ENCODE data around the gene LAMA3. TPM values are rescaled to one million over a fixed set of nuclear protein-coding genes. Genes with fewer than 3 reads are reported as not detected.

Gene LAMA3, protein sequence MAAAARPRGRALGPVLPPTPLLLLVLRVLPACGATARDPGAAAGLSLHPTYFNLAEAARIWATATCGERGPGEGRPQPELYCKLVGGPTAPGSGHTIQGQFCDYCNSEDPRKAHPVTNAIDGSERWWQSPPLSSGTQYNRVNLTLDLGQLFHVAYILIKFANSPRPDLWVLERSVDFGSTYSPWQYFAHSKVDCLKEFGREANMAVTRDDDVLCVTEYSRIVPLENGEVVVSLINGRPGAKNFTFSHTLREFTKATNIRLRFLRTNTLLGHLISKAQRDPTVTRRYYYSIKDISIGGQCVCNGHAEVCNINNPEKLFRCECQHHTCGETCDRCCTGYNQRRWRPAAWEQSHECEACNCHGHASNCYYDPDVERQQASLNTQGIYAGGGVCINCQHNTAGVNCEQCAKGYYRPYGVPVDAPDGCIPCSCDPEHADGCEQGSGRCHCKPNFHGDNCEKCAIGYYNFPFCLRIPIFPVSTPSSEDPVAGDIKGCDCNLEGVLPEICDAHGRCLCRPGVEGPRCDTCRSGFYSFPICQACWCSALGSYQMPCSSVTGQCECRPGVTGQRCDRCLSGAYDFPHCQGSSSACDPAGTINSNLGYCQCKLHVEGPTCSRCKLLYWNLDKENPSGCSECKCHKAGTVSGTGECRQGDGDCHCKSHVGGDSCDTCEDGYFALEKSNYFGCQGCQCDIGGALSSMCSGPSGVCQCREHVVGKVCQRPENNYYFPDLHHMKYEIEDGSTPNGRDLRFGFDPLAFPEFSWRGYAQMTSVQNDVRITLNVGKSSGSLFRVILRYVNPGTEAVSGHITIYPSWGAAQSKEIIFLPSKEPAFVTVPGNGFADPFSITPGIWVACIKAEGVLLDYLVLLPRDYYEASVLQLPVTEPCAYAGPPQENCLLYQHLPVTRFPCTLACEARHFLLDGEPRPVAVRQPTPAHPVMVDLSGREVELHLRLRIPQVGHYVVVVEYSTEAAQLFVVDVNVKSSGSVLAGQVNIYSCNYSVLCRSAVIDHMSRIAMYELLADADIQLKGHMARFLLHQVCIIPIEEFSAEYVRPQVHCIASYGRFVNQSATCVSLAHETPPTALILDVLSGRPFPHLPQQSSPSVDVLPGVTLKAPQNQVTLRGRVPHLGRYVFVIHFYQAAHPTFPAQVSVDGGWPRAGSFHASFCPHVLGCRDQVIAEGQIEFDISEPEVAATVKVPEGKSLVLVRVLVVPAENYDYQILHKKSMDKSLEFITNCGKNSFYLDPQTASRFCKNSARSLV (N-terminal part only)
- 10 to 100 TPM in 1 of 9 donors, 1 to 10 TPM in 8; 2.8 to 10.2 (median 4.7) TPM for total RNA-seq
- 1 to 10 TPM; 1.6 to 4.1 (median 2.3) TPM for polyA plus RNA-seq
- long read RNA-seq, donor 1 = 0 reads
- long read RNA-seq, donor 2 = 0 reads
- long read RNA-seq, donor 3 = 0 reads
- long read RNA-seq, donor 4 = 0 reads
- long read RNA-seq, donor 5 = 0 reads
- long read RNA-seq, donor 6, partial matches to known transcripts = 1 of 1 reads
- long read RNA-seq, donor 6, other reads (novel, unspliced or antisense) = 0 of 1 reads
- long read RNA-seq, donor 7 = 0 reads
- long read RNA-seq, donor 8 = 0 reads
- long read RNA-seq, donor 9 = 0 reads
- long read RNA-seq, donor 10 = 0 reads

DNA sequence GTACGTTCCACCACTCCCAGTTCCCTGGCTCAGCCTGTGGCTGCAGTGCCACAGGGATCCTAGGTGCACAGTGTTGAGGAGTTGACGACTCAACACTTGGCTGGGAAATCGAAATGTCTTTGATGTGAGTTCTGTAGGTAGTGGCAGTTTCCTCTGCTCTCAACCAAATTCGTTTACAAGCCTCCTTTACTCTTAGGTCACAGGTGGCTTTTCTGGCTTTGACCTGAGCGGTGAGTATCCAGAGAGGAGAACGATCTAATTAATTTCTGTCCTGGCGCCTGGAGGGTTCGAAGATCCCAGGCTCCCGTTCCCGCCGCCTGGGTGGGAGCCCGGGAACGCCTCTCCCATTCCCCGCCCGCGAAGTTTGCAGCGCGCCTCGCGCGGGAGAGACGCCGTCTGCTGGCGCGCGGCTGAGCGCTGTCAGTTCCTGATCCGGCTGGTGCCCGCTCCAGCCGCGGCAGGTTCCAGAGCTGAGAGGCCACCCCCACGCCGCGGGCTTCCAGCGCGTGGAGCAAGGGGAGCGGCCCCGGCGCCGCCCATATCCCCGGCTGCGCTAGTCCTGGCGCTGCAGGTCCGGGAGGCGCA, at the start of gene LAMA3:
Gene LAMA3 (plus strand): TSS at position 423 of the 585 bp plus-strand sequence. CDS start 231 bp downstream, outside the sequence.
- Histone ChIP-seq H3K36me3 (replicated peaks in 1 of 2) (no peaks in the 10 kb centered on the region), H3K9me3 (replicated peaks in 1 of 3) (no peaks in the 10 kb centered on the region), H3K4me1 (replicated peaks in 1 of 2) (peaks cover 6 to 15% of the 10 kb centered on the region in 2 donors), H3K27ac (no peak within 1 kb of the TSS), H3K4me3 (peak within 1 kb of the TSS in 2 of 4 donors; percentile 34 to 75), H3K27me3 (peaks cover 20% of the 10 kb centered on the region)
- intact Hi-C loops (cut with DNase I) = no loop called here
- 1 to 7% (median 2%) methylated on average over 5 to 45 of the region's 45 CpGs for WGBS, 4 donors
- TF ChIP-seq POLR2A (IDR thresholded peaks at IDR 0.05) (peak in 1 of 2 donors; percentile 40), CTCF (IDR thresholded peaks at IDR 0.05) (peak in 1 of 6 experiments; percentile 9)
- DNase-seq = peak; percentile 48 to 71 (median 57)

- Histone ChIP-seq H3K4me3 (no peak overlapping the region), H3K27ac (no peak overlapping the region), H3K9me3 (replicated peaks in 1 of 3) (no peaks in the 10 kb centered on the region), H3K36me3 (replicated peaks in 1 of 2) (no peaks in the 10 kb centered on the region), H3K4me1 (replicated peaks in 1 of 2) (peaks cover 0 to 4% of the 10 kb centered on the region in 2 donors), H3K27me3 (no peaks in the 10 kb centered on the region)
- 88 to 96% (median 89%) methylated on average over 2 of the region's 2 CpGs for WGBS, 4 donors
- no peak for DNase-seq
- no peak for TF ChIP-seq CTCF (IDR thresholded peaks at IDR 0.05)
- no peak for TF ChIP-seq POLR2A (IDR thresholded peaks at IDR 0.05)
- intact Hi-C loops (cut with DNase I) = no loop called here
These were observed 49.2 kb upstream of the LAMA3 start for GRCh38 chr18:23640052-23640451.

DNA sequence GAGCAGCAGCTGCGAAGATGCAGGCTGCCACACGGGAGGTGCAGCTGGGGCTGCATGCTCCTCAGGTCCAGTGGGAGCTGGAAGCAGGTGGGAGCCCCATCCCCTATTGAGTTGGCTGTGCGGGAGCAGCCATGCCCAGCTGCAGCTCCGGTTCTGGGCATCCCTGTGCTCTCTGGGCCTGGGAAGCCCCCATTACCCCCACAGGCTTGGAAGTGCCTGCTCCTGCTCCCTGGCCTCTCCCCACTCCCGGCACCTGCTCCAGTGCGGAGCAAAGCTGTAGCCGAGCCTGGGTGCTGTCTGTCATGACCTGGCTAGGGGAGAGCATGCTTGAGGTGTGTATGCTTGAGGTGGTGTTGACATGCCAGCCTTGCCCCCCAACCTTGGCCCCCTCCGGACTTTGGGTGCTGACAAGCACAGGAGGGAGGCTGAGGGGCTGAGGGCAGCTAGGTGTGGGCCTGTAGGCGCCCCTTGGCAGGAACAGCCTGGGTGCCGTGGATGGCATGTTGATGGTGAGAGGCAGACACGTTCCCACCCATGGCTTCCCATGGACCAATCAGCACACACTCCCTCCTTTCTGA, 48.0 kb upstream of the LAMA3 start:
- H3K36me3 ChIP-seq (replicated peaks in 1 of 2) = no peaks in the 10 kb centered on the region
- intact Hi-C loops (cut with DNase I) = no loop called here

More for the DNA sequence above, 48.0 kb upstream of the LAMA3 start:
- Histone ChIP-seq H3K27ac (no peak overlapping the region), H3K9me3 (replicated peaks in 1 of 3) (no peaks in the 10 kb centered on the region), H3K27me3 (no peaks in the 10 kb centered on the region), H3K4me1 (replicated peaks in 1 of 2) (peaks cover 0 to under 1% of the 10 kb centered on the region in 2 donors), H3K4me3 (no peak overlapping the region)
- TF ChIP-seq POLR2A (IDR thresholded peaks at IDR 0.05) (no peak), CTCF (IDR thresholded peaks at IDR 0.05) (no peak)
- WGBS, 4 donors = 82 to 95% (median 89%) methylated on average over 4 to 11 of the region's 11 CpGs
- DNase-seq = no peak

Measured in adrenal gland (tissue), 19 donors.